Peyer's patch (tissue), 4 donors: ENCODE results near the gene TBX21. TPM values are rescaled to one million over a fixed set of nuclear protein-coding genes. Genes with fewer than 3 reads are reported as not detected.

Experiments
- DNase-seq, 3 donors: peaks; one replicate each; pipeline ENCODE4 v3.0.0-alpha.2; 2017 to 2019
- H3K27ac ChIP-seq, 4 donors: fragments of 200-600 bp; sonication (generic); one replicate each; pipeline ENCODE4 v1.5.1; 2016 to 2019
- H3K27me3 ChIP-seq, 2 donors: fragments of 200-600 bp; sonication (generic); one replicate each; pipeline ENCODE4 v1.5.1; 2019
- H3K36me3 ChIP-seq, 3 donors: fragments of 200-600 bp; sonication (generic); one replicate each; pipeline ENCODE4 v1.5.1; 2016 to 2019
- H3K4me1 ChIP-seq, 4 donors: fragments of 200-600 bp; sonication (generic); one replicate each; pipeline ENCODE4 v1.5.1; 2016 to 2019
- H3K4me3 ChIP-seq, 4 donors: fragments of 200-600 bp; sonication (generic); 1 replicate in 3 of 4; 2 replicates in 1 of 4; pipeline ENCODE4 v1.5.1; 2016 to 2019; ENCODE audit warnings: mild to moderate bottlenecking in 1 of 4
- H3K9me3 ChIP-seq, 4 donors: fragments of 200-600 bp; sonication (generic); one replicate each; pipeline ENCODE4 v1.5.1; 2016 to 2019; ENCODE audit warnings: mild to moderate bottlenecking in 1 of 4
- POLR2A ChIP-seq, 2 donors: fragments of 450-650 bp; IDR thresholded peaks; one replicate each; pipeline ENCODE4 v1.5.1; 2017; ENCODE audit warnings: antibody characterized with exemption in 2 of 2, mild to moderate bottlenecking in 2 of 2, moderate library complexity in 2 of 2
- total RNA-seq, 4 donors: library from RNA; depleted of rRNA; stranded (reverse); fragments of >200 nt; gene quantifications; one replicate each; pipeline ENCODE4 v1.1.0, GENCODE V29; 2016
- TF ChIP-seq, protein P1 (sequence below), 6 experiments: fragments of 450-650 bp in 4 of 6; fragments of 200-600 bp in 2 of 6; sonication (generic) in 1 of 6; IDR thresholded peaks; one replicate each; pipeline ENCODE4 v1.5.1; 2017 to 2019; ENCODE audit warnings: antibody characterized with exemption in 6 of 6, mild to moderate bottlenecking in 3 of 6, moderate library complexity in 1 of 6

Gene TBX21
- total RNA-seq, 4 donors from 2014 or later: 0.53 to 0.85 (median 0.67) TPM; not detected in 1

DNA sequence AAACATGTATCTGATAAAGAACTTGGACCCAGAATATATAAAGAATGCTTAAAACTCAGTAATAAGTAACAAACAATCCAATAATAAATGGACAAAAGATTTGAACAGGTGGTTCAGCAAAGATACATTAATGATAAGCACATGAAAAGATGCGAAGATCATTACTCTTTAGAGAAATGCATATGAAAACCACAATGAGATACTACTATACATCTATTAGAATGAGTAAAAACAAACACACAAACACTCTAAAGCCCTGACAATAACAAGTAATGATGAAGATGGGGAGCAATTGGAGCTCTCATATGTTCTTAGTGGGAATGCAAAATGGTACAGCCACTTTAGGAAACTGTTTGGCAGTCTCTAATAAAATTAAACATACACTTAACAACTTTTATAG is 59.4 kb downstream of the TBX21 start:
- no peaks in the 10 kb centered on the region for H3K9me3 ChIP-seq
- peaks cover 0 to 9% (median 2%) of the 10 kb centered on the region in 4 donors for H3K4me1 ChIP-seq
- DNase-seq: no peak
- H3K27ac ChIP-seq: no peak overlapping the region
- TF ChIP-seq, protein P1, sequence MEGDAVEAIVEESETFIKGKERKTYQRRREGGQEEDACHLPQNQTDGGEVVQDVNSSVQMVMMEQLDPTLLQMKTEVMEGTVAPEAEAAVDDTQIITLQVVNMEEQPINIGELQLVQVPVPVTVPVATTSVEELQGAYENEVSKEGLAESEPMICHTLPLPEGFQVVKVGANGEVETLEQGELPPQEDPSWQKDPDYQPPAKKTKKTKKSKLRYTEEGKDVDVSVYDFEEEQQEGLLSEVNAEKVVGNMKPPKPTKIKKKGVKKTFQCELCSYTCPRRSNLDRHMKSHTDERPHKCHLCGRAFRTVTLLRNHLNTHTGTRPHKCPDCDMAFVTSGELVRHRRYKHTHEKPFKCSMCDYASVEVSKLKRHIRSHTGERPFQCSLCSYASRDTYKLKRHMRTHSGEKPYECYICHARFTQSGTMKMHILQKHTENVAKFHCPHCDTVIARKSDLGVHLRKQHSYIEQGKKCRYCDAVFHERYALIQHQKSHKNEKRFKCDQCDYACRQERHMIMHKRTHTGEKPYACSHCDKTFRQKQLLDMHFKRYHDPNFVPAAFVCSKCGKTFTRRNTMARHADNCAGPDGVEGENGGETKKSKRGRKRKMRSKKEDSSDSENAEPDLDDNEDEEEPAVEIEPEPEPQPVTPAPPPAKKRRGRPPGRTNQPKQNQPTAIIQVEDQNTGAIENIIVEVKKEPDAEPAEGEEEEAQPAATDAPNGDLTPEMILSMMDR (IDR thresholded peaks at IDR 0.05): no peak
- no peak overlapping the region for H3K4me3 ChIP-seq
- no peaks in the 10 kb centered on the region for H3K36me3 ChIP-seq
- peaks cover 0 to 16% of the 10 kb centered on the region in 2 donors for H3K27me3 ChIP-seq

DNA sequence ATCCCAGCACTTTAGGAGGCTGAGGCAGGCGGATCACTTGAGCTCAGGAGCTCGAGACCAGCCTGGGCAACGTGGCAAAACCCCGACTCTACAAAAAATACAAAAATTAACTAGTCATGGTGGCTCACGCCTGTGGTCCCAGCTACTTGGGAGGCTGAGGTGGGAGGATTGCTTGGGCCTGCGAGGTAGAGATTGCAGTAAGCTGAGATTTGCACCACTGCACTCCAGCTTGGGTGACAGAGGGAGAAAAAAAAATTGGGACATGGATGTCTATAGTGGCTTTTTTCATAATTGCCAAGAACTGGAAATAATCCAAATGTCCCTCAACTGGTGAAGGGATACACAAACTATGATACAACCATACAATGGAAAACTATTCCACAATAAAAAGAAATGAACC is 59.9 kb downstream of the TBX21 start:
- Histone ChIP-seq H3K27ac (no peak overlapping the region), H3K36me3 (no peaks in the 10 kb centered on the region), H3K9me3 (no peaks in the 10 kb centered on the region), H3K4me3 (no peak overlapping the region), H3K27me3 (peaks cover 0 to 16% of the 10 kb centered on the region in 2 donors), H3K4me1 (peaks cover 0 to 9% (median 2%) of the 10 kb centered on the region in 4 donors)
- DNase-seq: peak in 1 of 3 donors; percentile 26
- no peak for TF ChIP-seq POLR2A (IDR thresholded peaks at IDR 0.05)
- TF ChIP-seq, protein P1 (IDR thresholded peaks at IDR 0.05): no peak

Other genes starting within 250 kb of the TBX21 start
- 100 to 1,000 TPM; 124 to 207 (median 165) TPM for gene NPEPPS, start 202.1 kb upstream of the TBX21 start, total RNA-seq
- 100 to 1,000 TPM in 3 of 4 donors, 10 to 100 TPM in 1; 72.3 to 276 (median 135) TPM for gene KPNB1, start 83.3 kb upstream of the TBX21 start, total RNA-seq
- 10 to 100 TPM in 1 of 4 donors, 1 to 10 TPM in 3; 3.0 to 23.1 (median 5.2) TPM for gene TBKBP1, start 39.1 kb upstream of the TBX21 start, total RNA-seq
- gene OSBPL7, start 88.6 kb downstream of the TBX21 start, total RNA-seq: 100 to 1,000 TPM in 1 of 4 donors, 10 to 100 TPM in 3; 31.4 to 104 (median 70.9) TPM
- 10 to 100 TPM; 30.5 to 50.4 (median 34.8) TPM for gene MRPL10, start 98.3 kb downstream of the TBX21 start, total RNA-seq
- under 1 TPM in 1 of 4 donors, not detected in 3; 0.40 TPM for gene LRRC46, start 98.4 kb downstream of the TBX21 start, total RNA-seq
- 100 to 1,000 TPM in 2 of 4 donors, 10 to 100 TPM in 2; 56.2 to 126 (median 86.9) TPM for gene SCRN2, start 108.0 kb downstream of the TBX21 start, total RNA-seq
- gene SP6, start 117.9 kb downstream of the TBX21 start, total RNA-seq: 10 to 100 TPM in 2 of 4 donors, 1 to 10 TPM in 2; 3.3 to 27.0 (median 16.6) TPM
- 10 to 100 TPM in 3 of 4 donors, 1 to 10 TPM in 1; 8.6 to 29.7 (median 16.6) TPM for gene SP2, start 163.0 kb downstream of the TBX21 start, total RNA-seq
- gene PNPO, start 208.3 kb downstream of the TBX21 start, total RNA-seq: 100 to 1,000 TPM in 1 of 4 donors, 10 to 100 TPM in 3; 23.9 to 103 (median 64.6) TPM
- gene PRR15L, start 224.6 kb downstream of the TBX21 start, total RNA-seq: 100 to 1,000 TPM in 3 of 4 donors, 10 to 100 TPM in 1; 88.3 to 358 (median 288) TPM
- 1,000 to 10,000 TPM in 1 of 4 donors, 100 to 1,000 TPM in 3; 198 to 1,062 (median 553) TPM for gene CDK5RAP3, start 237.9 kb downstream of the TBX21 start, total RNA-seq